GM19328 (cell line): ENCODE measurements around the gene CHD1.
"Not testable (repeated sequence)": the region's sequence is repeated elsewhere in the genome, so short reads cannot be mapped to it uniquely, and the experiment has no call there.

Experiments used
- ATAC-seq: cut with Tn5 transposase; IDR thresholded peaks from one replicate; pipeline ENCODE4 v1.9.1; 2021; ENCODE audit warnings: mild to moderate bottlenecking, moderate library complexity; ENCODE audit not compliant: unreplicated experiment

CHD1 gene

GRCh38 chr5:98928873-98929709, at the start of gene CHD1:
TSS of gene CHD1 (minus strand) at chr5:98929007. CDS start at chr5:98926386, 2,621 bp downstream.
- ATAC-seq: peak; percentile 50

GRCh38 chr5:98978528-98978927, 49.7 kb upstream of the CHD1 start:
- ATAC-seq: no peak

GRCh38 chr5:98977723-98978122, 48.9 kb upstream of the CHD1 start:
- no peak for ATAC-seq

GRCh38 chr5:98975682-98976407, 47.0 kb upstream of the CHD1 start:
- ATAC-seq: peak; percentile 79

- ATAC-seq: no peak
Observed at GRCh38 chr5:98975223-98975622, 46.4 kb upstream of the CHD1 start.

- no peak for ATAC-seq
Observed at GRCh38 chr5:98969400-98969799, 40.6 kb upstream of the CHD1 start.

GRCh38 chr5:98968056-98968564, 39.3 kb upstream of the CHD1 start:
- ATAC-seq: no peak

- ATAC-seq: no peak
Observed at GRCh38 chr5:98965226-98965625, 36.4 kb upstream of the CHD1 start.

- no peak for ATAC-seq
Observed at GRCh38 chr5:98964621-98965020, 35.8 kb upstream of the CHD1 start.

- no peak for ATAC-seq
Observed at GRCh38 chr5:98963019-98963418, 34.2 kb upstream of the CHD1 start.

- ATAC-seq: no peak
Observed at GRCh38 chr5:98962587-98962986, 33.8 kb upstream of the CHD1 start.

- ATAC-seq: no peak
Observed at GRCh38 chr5:98961665-98962344, 33.0 kb upstream of the CHD1 start.

GRCh38 chr5:98957307-98957706, 28.5 kb upstream of the CHD1 start:
- no peak for ATAC-seq

GRCh38 chr5:98955888-98956287, 27.1 kb upstream of the CHD1 start:
- ATAC-seq: not testable (repeated sequence)

GRCh38 chr5:98955471-98955870, 26.7 kb upstream of the CHD1 start:
- not testable (repeated sequence) for ATAC-seq

- no peak for ATAC-seq
Observed at GRCh38 chr5:98954392-98955028, 25.7 kb upstream of the CHD1 start.

- no peak for ATAC-seq
Observed at GRCh38 chr5:98942847-98943246, 14.0 kb upstream of the CHD1 start.

- ATAC-seq: no peak
Observed at GRCh38 chr5:98941131-98941883, 12.5 kb upstream of the CHD1 start.

GRCh38 chr5:98940581-98940980, 11.8 kb upstream of the CHD1 start:
- ATAC-seq: no peak

- no peak for ATAC-seq
Observed at GRCh38 chr5:98938464-98938863, 9.7 kb upstream of the CHD1 start.
